M059J (cell line): ENCODE results near the gene MYO5C. TPM values are rescaled to one million over a fixed set of nuclear protein-coding genes. Genes with fewer than 3 reads are reported as not detected.

Experiments
- DNase-seq: peaks from one replicate; pipeline ENCODE4 v3.0.0-alpha.2; 2012; ENCODE audit warnings: low read depth
- total RNA-seq: library from RNA; depleted of rRNA; stranded (reverse); fragments of >200 nt; shearing (Covaris generic); gene quantifications from 2 replicates; pipeline ENCODE4 v1.2.3, GENCODE V29; 2014; rRNA removed

The MYO5C gene
- total RNA-seq = 2.5 and 6.4 TPM in 2 replicates

GRCh38 chr15:52295421-52296001 is at the start of gene MYO5C:
Gene MYO5C (minus strand): TSS chr15:52295804. CDS start chr15:52295636, 168 bp downstream.
- DNase-seq = peak; percentile 74

GRCh38 chr15:52344592-52344991 is 49.0 kb upstream of the MYO5C start:
- no peak for DNase-seq

- DNase-seq = no peak
Observed at GRCh38 chr15:52343831-52344230, 48.2 kb upstream of the MYO5C start.

- no peak for DNase-seq
Observed at GRCh38 chr15:52340093-52340492, 44.5 kb upstream of the MYO5C start.

- no peak for DNase-seq
Observed at GRCh38 chr15:52338891-52339290, 43.3 kb upstream of the MYO5C start.

GRCh38 chr15:52338058-52338457 is 42.5 kb upstream of the MYO5C start:
- DNase-seq = no peak

- DNase-seq = peak; percentile 79
Observed at GRCh38 chr15:52337198-52337853, 41.7 kb upstream of the MYO5C start.

GRCh38 chr15:52336529-52336928 is 40.9 kb upstream of the MYO5C start:
- DNase-seq = no peak

- DNase-seq = peak; percentile 16
Observed at GRCh38 chr15:52334491-52335160, 39.0 kb upstream of the MYO5C start.

GRCh38 chr15:52331490-52332240 is 36.1 kb upstream of the MYO5C start:
- DNase-seq = peak; percentile 87

GRCh38 chr15:52329987-52330386 is 34.4 kb upstream of the MYO5C start:
- DNase-seq = no peak

GRCh38 chr15:52329150-52329549 is 33.5 kb upstream of the MYO5C start:
- no peak for DNase-seq

- DNase-seq = no peak
Observed at GRCh38 chr15:52328680-52329079, 33.1 kb upstream of the MYO5C start.

- peak; percentile 15 for DNase-seq
Observed at GRCh38 chr15:52326756-52327155, 31.2 kb upstream of the MYO5C start.

- no peak for DNase-seq
Observed at GRCh38 chr15:52324109-52324508, 28.5 kb upstream of the MYO5C start.

GRCh38 chr15:52318729-52319500 is 23.3 kb upstream of the MYO5C start:
- peak; percentile 12 for DNase-seq

- no peak for DNase-seq
Observed at GRCh38 chr15:52317688-52318087, 22.1 kb upstream of the MYO5C start.

- no peak for DNase-seq
Observed at GRCh38 chr15:52317022-52317421, 21.4 kb upstream of the MYO5C start.

GRCh38 chr15:52309154-52309548 is 13.5 kb upstream of the MYO5C start:
- DNase-seq = no peak

- no peak for DNase-seq
Observed at GRCh38 chr15:52308446-52309153, 13.0 kb upstream of the MYO5C start.

GRCh38 chr15:52307847-52308246 is 12.2 kb upstream of the MYO5C start:
- no peak for DNase-seq
